Effector memory CD4-positive, alpha-beta T cell (primary cell): ENCODE measurements around the gene TSPAN32.

Experiments used
- DNase-seq, 3 donors: peaks; one replicate each; pipeline ENCODE4 v3.0.0-alpha.2; 2020
- H3K27ac ChIP-seq: 2 replicates; pipeline ENCODE4 v1.7.0; 2013; ENCODE audit warnings: mild to moderate bottlenecking, low read length, moderate library complexity; ENCODE audit not compliant: insufficient read depth, poor library complexity, severe bottlenecking
- H3K27me3 ChIP-seq: replicated peaks from 2 replicates; pipeline ENCODE4 v1.7.0; 2013; ENCODE audit warnings: mild to moderate bottlenecking, low read length; ENCODE audit not compliant: insufficient read depth, control insufficient read depth, poor library complexity, severe bottlenecking
- H3K36me3 ChIP-seq: 2 replicates; pipeline ENCODE4 v1.7.0; 2013; ENCODE audit warnings: mild to moderate bottlenecking, low read length, moderate library complexity; ENCODE audit not compliant: control insufficient read depth, insufficient read depth
- H3K4me1 ChIP-seq: 2 replicates; pipeline ENCODE4 v1.7.0; 2013; ENCODE audit warnings: low read length, mild to moderate bottlenecking; ENCODE audit not compliant: control insufficient read depth, insufficient read depth, poor library complexity, severe bottlenecking
- H3K4me3 ChIP-seq: 2 replicates; pipeline ENCODE4 v1.7.0; 2013; ENCODE audit warnings: low read length, low read depth, mild to moderate bottlenecking; ENCODE audit not compliant: insufficient read depth, poor library complexity, severe bottlenecking
- H3K9me3 ChIP-seq: 2 replicates; pipeline ENCODE4 v1.7.0; 2013; ENCODE audit warnings: mild to moderate bottlenecking, low read length, moderate library complexity; ENCODE audit not compliant: control insufficient read depth

The TSPAN32 gene

DNA sequence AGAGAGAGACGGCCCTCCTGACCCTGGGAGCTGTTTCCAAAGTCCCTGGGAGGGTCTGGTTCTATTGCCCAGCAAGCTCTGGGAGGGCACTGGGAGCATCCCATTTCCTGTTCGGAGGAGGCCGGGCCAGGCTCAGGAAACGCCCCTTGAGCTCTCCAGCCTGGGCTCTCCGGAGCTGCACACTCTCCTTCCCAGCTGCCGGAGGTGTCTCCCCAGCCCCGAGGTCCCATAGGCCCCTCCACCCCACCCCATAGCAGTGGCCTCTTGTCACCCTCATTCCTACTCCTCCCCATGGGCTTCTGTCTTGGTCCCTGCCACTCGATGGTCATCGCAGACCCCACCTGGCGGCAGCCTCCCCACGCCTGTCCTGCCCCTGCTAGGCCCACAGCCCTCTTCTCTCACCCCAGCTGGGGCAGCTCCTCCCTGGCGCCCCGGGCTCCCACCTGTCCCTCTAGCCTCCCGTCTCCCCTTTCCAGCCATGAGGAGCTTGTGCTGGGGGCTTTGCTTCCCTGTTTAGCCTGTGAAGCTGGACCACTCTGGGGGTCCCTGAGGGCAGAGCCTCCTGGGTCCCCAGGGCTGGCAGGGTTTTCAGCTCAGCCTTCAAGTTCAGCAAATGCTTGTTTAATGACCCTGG lies 2.8 kb downstream of the TSPAN32 start:
- H3K36me3 ChIP-seq = no peaks in the 10 kb centered on the region
- no peaks in the 10 kb centered on the region for H3K27me3 ChIP-seq
- no peaks in the 10 kb centered on the region for H3K9me3 ChIP-seq
- H3K4me3 ChIP-seq = no peak overlapping the region
- H3K4me1 ChIP-seq = peaks cover 75% of the 10 kb centered on the region
- no peak for DNase-seq
- peak overlapping the region; percentile 5 for H3K27ac ChIP-seq

DNA sequence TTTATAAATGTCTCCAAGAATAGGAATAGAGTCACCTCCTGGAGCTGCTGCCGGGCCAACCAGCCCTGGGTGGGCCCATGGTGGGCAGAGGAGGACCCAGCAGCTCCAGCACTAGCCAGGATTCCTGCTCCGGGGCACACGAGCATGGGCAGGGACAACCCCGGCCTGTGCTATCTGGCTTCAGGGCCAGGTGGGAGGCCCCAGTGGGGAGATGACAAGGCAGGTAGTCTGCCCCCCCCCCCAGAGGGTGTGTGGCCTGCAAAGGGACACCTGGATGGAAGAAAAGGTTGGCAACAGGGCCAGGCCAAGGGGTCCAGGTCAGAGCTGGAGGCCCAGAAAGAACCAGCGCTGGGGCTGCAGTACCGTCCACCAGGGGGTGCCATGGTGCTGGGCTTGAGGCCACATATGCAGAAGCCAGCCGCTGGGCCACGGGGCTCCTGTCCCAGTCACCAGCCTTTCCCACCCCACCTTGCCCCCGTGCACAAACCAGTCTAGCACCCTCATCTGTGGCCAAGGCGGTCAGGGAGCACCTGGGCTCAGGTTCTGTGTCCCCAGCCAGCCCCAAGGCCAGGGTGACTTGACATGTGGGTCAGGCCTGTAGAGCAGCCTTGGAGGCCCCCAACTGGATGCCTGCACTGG lies 3.4 kb downstream of the TSPAN32 start:
- peak; percentile 58 to 76 (median 61) for DNase-seq
- peak overlapping the region; percentile 38 for H3K4me3 ChIP-seq
- H3K36me3 ChIP-seq = no peaks in the 10 kb centered on the region
- peak overlapping the region; percentile 18 for H3K27ac ChIP-seq
- peaks cover 72% of the 10 kb centered on the region for H3K4me1 ChIP-seq
- no peaks in the 10 kb centered on the region for H3K9me3 ChIP-seq
- no peaks in the 10 kb centered on the region for H3K27me3 ChIP-seq

DNA sequence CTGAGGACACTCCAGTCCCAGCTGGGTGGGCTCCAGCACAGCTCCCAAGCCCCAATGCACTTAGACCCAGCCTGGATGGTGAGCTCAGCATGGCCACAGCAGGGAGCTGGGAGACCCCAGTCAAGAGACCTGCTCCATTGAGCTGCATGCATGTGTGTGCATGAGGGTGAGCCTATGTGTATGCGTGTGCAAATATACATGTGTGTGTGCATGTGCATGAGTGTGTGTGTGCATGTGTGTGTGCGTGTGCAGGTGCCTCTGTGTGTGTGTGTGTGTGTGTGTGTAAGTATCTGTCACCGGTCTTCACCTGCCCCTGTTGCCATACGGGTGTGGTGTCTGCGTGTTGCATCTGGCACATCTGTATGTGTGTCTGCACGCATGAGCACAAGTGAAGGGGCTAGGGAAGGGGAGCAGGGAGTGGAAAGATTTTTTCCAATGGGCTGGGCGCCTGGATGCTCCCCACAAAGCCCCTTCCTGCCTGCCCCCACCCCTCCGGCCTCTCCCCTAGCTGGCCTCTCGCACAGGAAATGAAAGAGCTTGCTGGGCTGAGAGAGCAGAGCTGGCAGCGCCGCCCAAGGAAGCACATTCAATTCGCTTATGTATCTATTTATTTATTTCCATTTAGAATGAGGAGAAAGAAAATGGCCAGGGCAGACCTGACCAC lies 4.1 kb downstream of the TSPAN32 start:
- Histone ChIP-seq H3K4me3 (peak overlapping the region; percentile 38), H3K4me1 (peaks cover 66% of the 10 kb centered on the region)
- DNase-seq = no peak

DNA sequence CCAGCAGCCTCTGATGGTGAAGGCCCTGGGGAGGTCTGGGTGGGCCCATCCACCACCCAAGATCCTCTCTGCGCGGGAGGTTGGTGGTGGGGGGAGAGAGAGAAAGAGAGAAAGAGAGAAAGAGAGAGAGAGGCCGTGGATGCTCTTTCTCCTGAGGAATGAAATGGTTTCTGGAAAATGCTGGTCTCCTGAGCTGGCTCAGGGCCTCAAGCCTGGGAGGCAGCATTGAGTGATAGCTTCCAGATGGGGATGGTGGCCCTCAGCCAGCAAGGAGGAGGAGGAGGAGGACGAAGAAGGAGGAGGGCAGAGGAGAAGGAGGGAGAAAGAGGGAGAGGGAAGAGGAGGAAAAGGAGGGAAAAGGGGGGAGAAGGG lies 4.6 kb downstream of the TSPAN32 start:
- Histone ChIP-seq H3K27me3 (no peaks in the 10 kb centered on the region), H3K9me3 (no peaks in the 10 kb centered on the region), H3K4me1 (peaks cover 61% of the 10 kb centered on the region), H3K36me3 (no peaks in the 10 kb centered on the region), H3K27ac (peak overlapping the region; percentile 53), H3K4me3 (peak overlapping the region; percentile 38)
- no peak for DNase-seq

More for the DNA sequence above, 4.1 kb downstream of the TSPAN32 start:
- Histone ChIP-seq H3K9me3 (no peaks in the 10 kb centered on the region), H3K27ac (peak overlapping the region; percentile 53), H3K36me3 (no peaks in the 10 kb centered on the region), H3K27me3 (no peaks in the 10 kb centered on the region)

DNA sequence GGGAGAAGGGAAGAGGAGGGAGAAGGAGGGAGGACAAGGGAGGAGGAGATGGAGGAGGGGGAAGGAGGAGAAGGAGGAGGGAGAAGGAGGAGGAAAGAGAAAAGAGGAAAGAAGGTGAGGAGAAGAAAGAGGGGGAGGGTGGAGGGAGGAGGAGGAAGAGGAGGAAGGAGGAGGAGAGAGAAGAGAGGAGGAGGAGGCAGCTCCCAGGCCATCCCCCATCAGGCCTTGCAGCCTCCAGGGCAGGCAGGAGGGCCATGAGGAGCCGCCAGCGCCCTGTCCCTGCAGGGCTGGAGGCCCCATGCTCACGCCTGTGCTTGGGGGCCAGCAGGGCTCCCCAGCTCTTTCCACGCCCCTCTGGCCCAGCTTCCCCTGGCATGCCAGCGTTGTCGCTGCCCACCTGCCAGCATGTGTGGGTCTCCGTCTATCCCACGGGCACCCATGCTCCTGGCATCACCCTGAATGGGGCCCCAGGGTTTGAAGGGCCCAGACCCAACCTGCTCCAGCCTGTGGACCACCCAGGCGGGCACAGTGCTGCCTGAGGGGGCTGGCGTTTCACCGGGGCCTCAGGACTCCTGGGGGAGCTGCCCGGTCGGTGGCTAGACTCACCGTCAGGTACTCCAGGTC lies 5.2 kb downstream of the TSPAN32 start:
- Histone ChIP-seq H3K27ac (no peak overlapping the region), H3K36me3 (no peaks in the 10 kb centered on the region), H3K4me3 (no peak overlapping the region), H3K27me3 (no peaks in the 10 kb centered on the region), H3K4me1 (peaks cover 55% of the 10 kb centered on the region), H3K9me3 (no peaks in the 10 kb centered on the region)
- DNase-seq = no peak

DNA sequence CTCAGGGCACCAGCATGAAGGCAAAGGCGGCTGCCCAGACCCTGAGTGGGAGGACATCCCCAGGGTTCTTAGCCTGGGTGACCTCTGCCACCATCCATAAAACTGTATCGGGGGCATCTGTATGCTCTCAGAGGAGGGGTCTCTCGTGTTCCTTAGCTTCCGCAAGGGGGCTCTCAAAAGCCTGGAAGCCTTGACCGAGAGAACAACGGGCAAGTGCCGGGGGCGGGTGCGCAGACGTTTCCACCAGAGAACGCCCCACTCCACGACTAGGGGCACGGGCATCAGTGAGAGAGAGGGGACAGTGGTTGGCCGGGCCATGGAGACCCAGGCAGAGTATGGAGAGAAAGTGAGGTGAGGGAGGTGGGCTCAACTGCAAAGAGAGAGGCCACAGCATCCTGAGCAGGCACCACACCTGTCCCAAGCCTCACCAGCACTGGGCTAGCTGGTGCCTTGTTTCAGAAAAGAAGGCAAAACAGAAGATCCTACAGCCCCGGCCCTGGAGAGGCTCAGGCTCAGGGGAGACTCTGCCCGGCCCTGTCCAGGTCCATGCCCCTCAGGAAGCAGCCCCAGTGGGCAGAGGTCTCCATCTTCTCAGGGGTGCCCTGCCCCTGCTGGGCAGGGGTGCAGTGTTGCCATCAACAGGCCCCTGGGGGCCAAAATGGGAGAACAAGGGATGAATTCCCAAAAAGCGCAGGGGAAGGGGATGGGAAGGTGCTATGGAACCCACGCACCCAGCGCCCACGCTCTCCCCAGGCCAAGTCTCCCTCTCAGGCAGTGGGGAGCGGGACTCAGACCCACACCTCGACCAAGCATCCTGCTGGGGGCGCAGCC lies 5.9 kb downstream of the TSPAN32 start:
- Histone ChIP-seq H3K36me3 (no peaks in the 10 kb centered on the region), H3K27ac (no peak overlapping the region), H3K27me3 (no peaks in the 10 kb centered on the region), H3K4me1 (peaks cover 48% of the 10 kb centered on the region), H3K9me3 (no peaks in the 10 kb centered on the region), H3K4me3 (no peak overlapping the region)
- DNase-seq = no peak

DNA sequence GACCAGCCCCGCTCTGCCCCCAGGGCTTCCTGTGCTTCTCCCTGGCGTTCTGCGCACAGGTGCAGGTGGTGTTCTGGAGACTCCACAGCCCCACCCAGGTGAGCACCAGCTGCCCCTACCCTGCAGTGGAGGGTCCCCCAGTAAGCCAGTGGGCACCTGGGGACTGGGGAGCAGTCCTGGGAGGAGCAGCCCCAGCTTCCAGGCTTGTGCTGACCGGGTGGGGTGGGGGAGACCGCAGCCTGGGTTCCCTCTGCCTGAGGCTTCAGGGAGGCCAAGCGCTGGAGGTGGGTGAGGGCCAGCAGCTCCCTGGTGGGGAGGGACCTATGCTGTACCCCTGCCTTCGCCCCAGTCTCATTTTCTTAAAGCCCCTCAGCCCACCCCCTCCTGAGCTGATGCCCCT lies 6.9 kb downstream of the TSPAN32 start:
- Histone ChIP-seq H3K4me1 (peaks cover 38% of the 10 kb centered on the region), H3K9me3 (no peaks in the 10 kb centered on the region), H3K4me3 (no peak overlapping the region), H3K27me3 (no peaks in the 10 kb centered on the region), H3K36me3 (no peaks in the 10 kb centered on the region), H3K27ac (no peak overlapping the region)
- DNase-seq = no peak

DNA sequence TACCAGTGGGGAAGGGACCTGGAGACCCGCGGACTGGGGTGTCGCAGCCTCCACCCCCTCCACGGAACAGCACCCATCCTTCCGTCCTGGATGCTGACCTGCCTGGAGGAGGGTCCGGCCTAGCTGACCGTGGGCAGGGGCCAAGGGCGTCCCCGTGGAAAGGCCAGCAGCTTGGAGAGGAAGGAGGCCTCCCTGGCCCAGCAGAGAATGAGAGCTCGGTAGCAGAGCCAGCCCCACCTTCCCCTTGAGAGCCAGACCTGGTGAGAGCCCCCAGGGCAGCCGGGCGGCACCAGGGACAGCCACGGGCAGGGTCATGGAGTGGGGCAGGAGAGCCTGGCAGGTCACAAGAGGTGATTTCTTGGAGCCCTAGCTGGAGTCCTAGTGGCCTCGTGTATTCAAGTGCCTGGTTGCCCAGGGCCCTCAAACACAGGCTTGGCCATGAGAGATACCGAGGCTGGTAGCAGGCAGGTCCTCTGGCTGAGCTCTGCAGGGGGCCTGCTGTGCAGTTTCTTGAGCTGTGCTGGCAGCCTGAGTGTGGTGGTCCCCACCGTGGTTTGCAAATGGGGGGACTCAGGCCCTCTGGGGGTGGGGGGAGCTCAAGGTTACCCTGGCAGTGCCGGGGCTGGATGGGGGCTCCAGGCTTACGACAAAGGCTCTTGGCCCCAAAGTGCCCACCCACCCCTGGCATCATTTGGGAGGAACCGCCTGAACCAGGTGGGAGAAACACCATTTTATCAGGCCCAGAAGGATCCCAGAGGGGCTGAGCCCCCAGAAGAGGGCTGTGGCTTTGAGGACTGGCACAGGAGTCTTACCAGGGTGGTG lies 7.6 kb downstream of the TSPAN32 start:
- DNase-seq = no peak
- Histone ChIP-seq H3K9me3 (no peaks in the 10 kb centered on the region), H3K27me3 (no peaks in the 10 kb centered on the region), H3K36me3 (no peaks in the 10 kb centered on the region), H3K4me1 (peaks cover 30% of the 10 kb centered on the region), H3K4me3 (no peak overlapping the region), H3K27ac (no peak overlapping the region)
